BLaER1 treated with 17β-estradiol and CSF1 and Interleukin-3, amounts not matched to agents 10 nM and 100 nM (cell line): ENCODE measurements around the gene UCHL3.

ENCODE experiments used
- H3K27ac ChIP-seq, 11 experiments: shearing (Covaris generic); formaldehyde crosslinking; 2 replicates each; pipeline ENCODE4 v1.8.1; 2022
- H3K27me3 ChIP-seq, 11 experiments: shearing (Covaris generic); formaldehyde crosslinking; 2 replicates each; pipeline ENCODE4 v1.8.1; 2022
- H3K36me3 ChIP-seq, 11 experiments: shearing (Covaris generic); formaldehyde crosslinking; 2 replicates each; pipeline ENCODE4 v1.8.1; 2022
- H3K4me1 ChIP-seq, 10 experiments: shearing (Covaris generic); formaldehyde crosslinking; 2 replicates each; pipeline ENCODE4 v1.8.1; 2022
- H3K4me2 ChIP-seq, 11 experiments: shearing (Covaris generic); formaldehyde crosslinking; 2 replicates each; pipeline ENCODE4 v1.8.1; 2022
- H3K4me3 ChIP-seq, 10 experiments: shearing (Covaris generic); formaldehyde crosslinking; 2 replicates each; pipeline ENCODE4 v1.8.1; 2022
- H3K9ac ChIP-seq, 11 experiments: shearing (Covaris generic); formaldehyde crosslinking; 2 replicates each; pipeline ENCODE4 v1.8.1; 2022
- H3K9me3 ChIP-seq, 11 experiments: shearing (Covaris generic); formaldehyde crosslinking; replicated peaks in 1 of 11; 2 replicates each; pipeline ENCODE4 v1.8.1; 2022
- H4K20me1 ChIP-seq, 11 experiments: shearing (Covaris generic); formaldehyde crosslinking; 2 replicates each; pipeline ENCODE4 v1.8.1; 2022
- Cebpa-rat ChIP-seq, 11 experiments: shearing (Covaris generic); IDR thresholded peaks; 2 replicates each; pipeline ENCODE4 v1.8.1; 2022

The UCHL3 gene

GRCh38 chr13:75585153-75585552, 35.6 kb downstream of the UCHL3 start:
- no peak for TF ChIP-seq Cebpa-rat (IDR thresholded peaks at IDR 0.05)
- Histone ChIP-seq H3K36me3 (peaks cover 50 to 69% (median 61%) of the 10 kb centered on the region in 11 experiments), H3K4me1 (peaks cover 0 to 6% (median 0%) of the 10 kb centered on the region in 10 experiments; a peak in 1 of 20 replicates)

DNA sequence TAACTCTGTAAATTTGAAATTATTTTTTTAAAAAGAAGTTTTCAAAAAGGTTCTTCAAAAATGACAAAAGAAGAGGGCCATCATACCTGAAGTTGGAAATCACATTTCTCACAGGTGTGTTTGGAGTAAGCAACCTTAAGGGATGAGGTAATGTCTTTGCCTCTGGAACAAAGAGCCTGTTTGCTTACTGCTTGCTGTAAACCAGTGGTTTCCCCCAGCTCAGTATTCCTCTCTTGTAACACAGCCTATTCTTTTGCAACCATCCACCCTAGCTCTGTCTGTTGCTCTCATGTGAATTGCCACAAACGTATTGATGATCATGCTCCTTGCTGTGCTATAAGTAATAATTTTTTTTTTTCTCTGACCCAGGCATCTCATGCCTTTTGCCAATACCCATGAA, 38.1 kb downstream of the UCHL3 start:
- no peak overlapping the region for H3K27ac ChIP-seq
- peaks cover 47 to 62% (median 55%) of the 10 kb centered on the region in 11 experiments for H3K36me3 ChIP-seq
- no peaks in the 10 kb centered on the region for H4K20me1 ChIP-seq
- no peaks in the 10 kb centered on the region for H3K27me3 ChIP-seq
- no peak for TF ChIP-seq Cebpa-rat (IDR thresholded peaks at IDR 0.05)
- peaks cover 14 to 35% (median 24%) of the 10 kb centered on the region in 11 experiments for H3K9me3 ChIP-seq
- no peak overlapping the region for H3K4me3 ChIP-seq
- peaks cover 0 to 6% (median 0%) of the 10 kb centered on the region in 10 experiments; a peak in 1 of 20 replicates for H3K4me1 ChIP-seq
- no peak overlapping the region for H3K9ac ChIP-seq
- no peak overlapping the region for H3K4me2 ChIP-seq

More at GRCh38 chr13:75585153-75585552, 35.6 kb downstream of the UCHL3 start:
- Histone ChIP-seq H3K9me3 (peaks cover 14 to 35% (median 22%) of the 10 kb centered on the region in 11 experiments), H3K27ac (no peak overlapping the region), H3K9ac (no peak overlapping the region), H4K20me1 (no peaks in the 10 kb centered on the region), H3K4me3 (no peak overlapping the region), H3K27me3 (no peaks in the 10 kb centered on the region), H3K4me2 (no peak overlapping the region)

DNA sequence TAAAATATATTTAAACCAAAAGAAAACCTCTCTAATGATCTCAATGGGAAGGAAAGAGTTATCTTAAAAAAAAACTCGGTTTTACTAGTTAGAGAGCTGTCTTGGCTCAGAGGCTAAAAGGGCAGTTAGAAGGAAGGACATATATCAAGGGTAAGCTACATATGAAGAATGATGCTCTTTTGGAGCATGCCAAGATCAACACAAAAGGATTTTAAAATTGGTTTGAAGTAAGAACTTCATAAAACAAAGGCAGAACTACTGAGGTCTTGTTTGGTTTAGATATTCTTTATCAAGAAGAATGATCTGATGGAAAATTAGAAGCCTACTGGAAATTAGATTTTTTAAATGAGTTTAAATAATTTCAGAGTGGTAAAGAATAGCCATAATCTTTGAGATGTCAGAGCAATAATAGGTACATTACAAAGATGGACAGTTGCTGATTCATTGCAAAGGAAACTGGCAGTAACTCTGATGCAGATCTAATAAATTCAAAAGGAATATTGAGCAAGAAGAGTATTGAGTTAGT, 47.1 kb downstream of the UCHL3 start:
- no peaks in the 10 kb centered on the region for H3K9me3 ChIP-seq
- H3K4me1 ChIP-seq: no peaks in the 10 kb centered on the region
- no peak overlapping the region for H3K9ac ChIP-seq
- H3K27me3 ChIP-seq: no peaks in the 10 kb centered on the region
- no peak for TF ChIP-seq Cebpa-rat (IDR thresholded peaks at IDR 0.05)
- H3K4me2 ChIP-seq: no peak overlapping the region
- H4K20me1 ChIP-seq: no peaks in the 10 kb centered on the region
- no peak overlapping the region for H3K27ac ChIP-seq
- no peak overlapping the region for H3K4me3 ChIP-seq
- H3K36me3 ChIP-seq: peaks cover 25 to 72% (median 42%) of the 10 kb centered on the region in 11 experiments; a peak in 21 of 22 replicates

GRCh38 chr13:75600371-75600770, 50.8 kb downstream of the UCHL3 start:
- H3K36me3 ChIP-seq: peaks cover 25 to 80% (median 54%) of the 10 kb centered on the region in 11 experiments; a peak in 21 of 22 replicates
- no peak for TF ChIP-seq Cebpa-rat (IDR thresholded peaks at IDR 0.05)
- no peak overlapping the region for H3K27ac ChIP-seq
- H3K4me2 ChIP-seq: no peak overlapping the region
- H3K9me3 ChIP-seq: no peaks in the 10 kb centered on the region
- H3K9ac ChIP-seq: no peak overlapping the region
- H3K4me3 ChIP-seq: no peak overlapping the region
- no peaks in the 10 kb centered on the region for H3K4me1 ChIP-seq
- H4K20me1 ChIP-seq: no peaks in the 10 kb centered on the region
- no peaks in the 10 kb centered on the region for H3K27me3 ChIP-seq

DNA sequence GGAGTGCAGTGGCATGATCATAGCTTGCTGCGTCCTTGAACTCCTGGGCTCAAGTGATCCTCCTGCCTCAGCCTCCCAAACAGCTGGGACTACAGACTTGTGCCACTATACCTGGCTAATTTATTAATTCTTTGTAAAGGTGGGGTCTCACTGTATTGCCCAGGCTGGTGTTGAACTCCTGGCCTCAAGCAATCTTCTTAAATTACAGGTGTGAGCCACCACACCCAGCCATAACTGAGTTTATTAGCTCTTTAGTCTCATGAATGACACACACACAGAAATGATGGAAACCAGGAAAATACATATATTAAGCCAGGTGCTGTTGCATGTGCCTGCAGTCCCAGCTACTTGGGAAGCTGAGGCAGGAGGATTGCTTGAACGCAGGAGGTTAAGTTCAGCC, 53.4 kb downstream of the UCHL3 start:
- H3K4me1 ChIP-seq: no peaks in the 10 kb centered on the region
- H3K27me3 ChIP-seq: no peaks in the 10 kb centered on the region
- no peak overlapping the region for H3K4me3 ChIP-seq
- H3K36me3 ChIP-seq: peaks cover 32 to 71% (median 53%) of the 10 kb centered on the region in 11 experiments
- no peak overlapping the region for H3K4me2 ChIP-seq
- H3K27ac ChIP-seq: no peak overlapping the region
- TF ChIP-seq Cebpa-rat (IDR thresholded peaks at IDR 0.05): no peak
- H3K9ac ChIP-seq: no peak overlapping the region
- H3K9me3 ChIP-seq: no peaks in the 10 kb centered on the region
- no peaks in the 10 kb centered on the region for H4K20me1 ChIP-seq

GRCh38 chr13:75607447-75607846, 57.9 kb downstream of the UCHL3 start:
- no peaks in the 10 kb centered on the region for H3K4me1 ChIP-seq
- TF ChIP-seq Cebpa-rat (IDR thresholded peaks at IDR 0.05): no peak
- no peak overlapping the region for H3K4me3 ChIP-seq
- H3K4me2 ChIP-seq: no peak overlapping the region
- H3K27me3 ChIP-seq: no peaks in the 10 kb centered on the region
- no peak overlapping the region for H3K9ac ChIP-seq
- H3K9me3 ChIP-seq: no peaks in the 10 kb centered on the region
- peaks cover 22 to 36% (median 32%) of the 10 kb centered on the region in 11 experiments for H3K36me3 ChIP-seq
- no peaks in the 10 kb centered on the region for H4K20me1 ChIP-seq
- H3K27ac ChIP-seq: no peak overlapping the region

DNA sequence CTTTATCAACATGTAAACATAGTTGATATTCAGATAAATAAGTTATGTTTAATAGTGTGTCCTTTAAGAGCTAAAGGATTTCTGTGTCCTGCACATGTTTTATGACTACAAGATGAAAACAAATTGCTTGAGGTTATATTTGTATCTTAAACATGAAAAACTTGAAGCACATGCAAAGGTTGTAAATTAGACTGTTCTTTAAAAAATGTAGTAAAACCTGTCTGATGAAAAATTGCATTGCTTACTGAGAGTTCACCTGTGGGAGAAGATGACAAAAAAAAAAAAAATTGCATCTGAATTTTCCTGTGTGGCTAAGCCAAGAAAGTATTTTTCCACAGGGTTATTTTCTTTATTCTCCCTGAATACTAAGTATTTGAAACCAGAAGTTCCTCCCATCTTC, 60.9 kb downstream of the UCHL3 start:
- H4K20me1 ChIP-seq: no peaks in the 10 kb centered on the region
- no peak overlapping the region for H3K4me3 ChIP-seq
- TF ChIP-seq Cebpa-rat (IDR thresholded peaks at IDR 0.05): no peak
- no peak overlapping the region for H3K9ac ChIP-seq
- H3K27me3 ChIP-seq: no peaks in the 10 kb centered on the region
- no peak overlapping the region for H3K4me2 ChIP-seq
- no peak overlapping the region for H3K27ac ChIP-seq
- H3K36me3 ChIP-seq: peaks cover 13 to 21% (median 16%) of the 10 kb centered on the region in 11 experiments; a peak in 21 of 22 replicates
- no peaks in the 10 kb centered on the region for H3K4me1 ChIP-seq
- H3K9me3 ChIP-seq: no peaks in the 10 kb centered on the region

- H4K20me1 ChIP-seq: no peaks in the 10 kb centered on the region
- H3K4me3 ChIP-seq: no peak overlapping the region
- TF ChIP-seq Cebpa-rat (IDR thresholded peaks at IDR 0.05): no peak
- H3K36me3 ChIP-seq: peaks cover 0 to 12% (median 3%) of the 10 kb centered on the region in 11 experiments; a peak in 5 of 22 replicates
- no peak overlapping the region for H3K27ac ChIP-seq
- no peaks in the 10 kb centered on the region for H3K4me1 ChIP-seq
- H3K4me2 ChIP-seq: no peak overlapping the region
- H3K9ac ChIP-seq: no peak overlapping the region
- H3K27me3 ChIP-seq: no peaks in the 10 kb centered on the region
- no peaks in the 10 kb centered on the region for H3K9me3 ChIP-seq
Measured at GRCh38 chr13:75612354-75612753, 62.8 kb downstream of the UCHL3 start.

DNA sequence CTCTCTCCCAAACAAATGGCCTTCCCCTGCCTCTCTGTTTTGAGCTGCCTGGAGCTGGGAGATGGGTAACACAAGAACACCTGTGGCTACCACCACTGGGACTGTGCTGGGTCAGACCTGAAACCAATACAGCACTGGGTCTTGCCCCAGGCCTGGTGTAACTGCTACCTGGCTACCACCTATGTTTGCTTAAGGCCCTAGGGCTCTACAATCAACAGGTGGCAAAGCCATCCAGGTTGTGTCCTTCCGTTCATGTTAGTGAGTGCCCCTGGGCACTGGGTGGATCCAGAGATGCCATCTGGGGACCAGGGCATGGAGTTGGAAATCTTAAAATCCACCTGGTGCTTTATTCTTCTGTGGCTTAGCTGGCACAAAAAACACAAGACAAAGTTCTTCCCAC, 67.6 kb downstream of the UCHL3 start:
- Histone ChIP-seq H3K27ac (no peak overlapping the region), H3K4me1 (no peaks in the 10 kb centered on the region), H3K9ac (no peak overlapping the region), H3K4me2 (no peak overlapping the region), H3K4me3 (no peak overlapping the region), H4K20me1 (no peaks in the 10 kb centered on the region), H3K27me3 (no peaks in the 10 kb centered on the region), H3K36me3 (peaks cover 0 to 10% (median 0%) of the 10 kb centered on the region in 11 experiments; a peak in 2 of 22 replicates), H3K9me3 (no peaks in the 10 kb centered on the region)
- no peak for TF ChIP-seq Cebpa-rat (IDR thresholded peaks at IDR 0.05)

- TF ChIP-seq Cebpa-rat (IDR thresholded peaks at IDR 0.05): no peak
Measured at GRCh38 chr13:75618308-75618707, 68.7 kb downstream of the UCHL3 start.

More at GRCh38 chr13:75618308-75618707, 68.7 kb downstream of the UCHL3 start:
- Histone ChIP-seq H3K4me3 (no peak overlapping the region), H3K4me1 (no peaks in the 10 kb centered on the region), H3K27me3 (no peaks in the 10 kb centered on the region), H3K9me3 (no peaks in the 10 kb centered on the region), H3K36me3 (peaks cover 0 to 10% (median 2%) of the 10 kb centered on the region in 11 experiments; a peak in 2 of 22 replicates), H3K9ac (no peak overlapping the region), H3K4me2 (no peak overlapping the region), H4K20me1 (no peaks in the 10 kb centered on the region), H3K27ac (no peak overlapping the region)
